HepG2 (cell line): Measurements from ENCODE around the gene CNPY4. TPM values are rescaled to one million over a fixed set of nuclear protein-coding genes. Genes with fewer than 3 reads are reported as not detected.
A peak's percentile ranks its signal among the peaks of the same experiment; 100 is the strongest.

Experiments
- ATF1 ChIP-seq: IDR thresholded peaks from 2 replicates; pipeline ENCODE4 v1.6.1; 2016; ENCODE audit warnings: mild to moderate bottlenecking, control low read depth
- BORCS8-MEF2B ChIP-seq: sonication (generic); formaldehyde crosslinking; IDR thresholded peaks from 2 replicates; pipeline ENCODE4 v1.8.0; 2022; ENCODE audit warnings: mild to moderate bottlenecking, missing genetic modification reagents
- FOSL1 ChIP-seq: sonication (generic); formaldehyde crosslinking; IDR thresholded peaks from 2 replicates; pipeline ENCODE4 v1.9.0; 2021; ENCODE audit warnings: missing genetic modification reagents, borderline replicate concordance
- GTF2F1 ChIP-seq: fragments of 150-350 bp; IDR thresholded peaks from 2 replicates; pipeline ENCODE4 v1.6.1; 2014; ENCODE audit warnings: low read length
- JUNB ChIP-seq: sonication (generic); formaldehyde crosslinking; IDR thresholded peaks from 2 replicates; pipeline ENCODE4 v1.8.0; 2022; ENCODE audit warnings: missing genetic modification reagents, mild to moderate bottlenecking, borderline replicate concordance
- KDM1A ChIP-seq: IDR thresholded peaks from 2 replicates; pipeline ENCODE4 v1.6.1; 2016; ENCODE audit warnings: missing compliant biosample characterization
- NR2C2 ChIP-seq: sonication (generic); formaldehyde crosslinking; IDR thresholded peaks from 2 replicates; pipeline ENCODE4 v1.4.0; 2020; ENCODE audit warnings: missing genetic modification reagents, mild to moderate bottlenecking, moderate library complexity, borderline replicate concordance
- PHF8 ChIP-seq: sonication (generic); formaldehyde crosslinking; IDR thresholded peaks from 2 replicates; pipeline ENCODE4 v1.5.0; 2020; ENCODE audit warnings: missing genetic modification reagents
- RFX5 ChIP-seq: IDR thresholded peaks from 2 replicates; pipeline ENCODE4 v1.6.1; 2011; ENCODE audit warnings: low read depth, low read length, improper control_type of control experiment
- TBP ChIP-seq: sonication (generic); formaldehyde crosslinking; IDR thresholded peaks from 2 replicates; pipeline ENCODE4 v1.5.0; 2020; ENCODE audit warnings: missing genetic modification reagents
- ZBTB40 ChIP-seq, 2 experiments: fragments of 450-650 bp in 1 of 2; sonication (generic) in 1 of 2; formaldehyde crosslinking in 1 of 2; IDR thresholded peaks; 2 replicates each; pipeline versions ENCODE4 v1.6.1 to v1.8.0; 2016 to 2022; ENCODE audit warnings: antibody characterized with exemption in 1 of 2, mild to moderate bottlenecking in 1 of 2, missing genetic modification reagents in 1 of 2
- ZNF263 ChIP-seq: sonication (generic); formaldehyde crosslinking; IDR thresholded peaks from 2 replicates; pipeline ENCODE4 v1.4.0; 2020; ENCODE audit warnings: missing genetic modification reagents
- ZNF333 ChIP-seq: sonication (generic); formaldehyde crosslinking; IDR thresholded peaks from 2 replicates; pipeline ENCODE4 v1.4.0; 2020; ENCODE audit warnings: mild to moderate bottlenecking, missing genetic modification reagents, borderline replicate concordance
- ZNF432 ChIP-seq: sonication (generic); formaldehyde crosslinking; IDR thresholded peaks from 2 replicates; pipeline ENCODE4 v1.5.0; 2020; ENCODE audit warnings: missing genetic modification reagents, mild to moderate bottlenecking, borderline replicate concordance
- ZNF468 ChIP-seq: sonication (generic); formaldehyde crosslinking; IDR thresholded peaks from 2 replicates; pipeline ENCODE4 v1.8.0; 2022; ENCODE audit warnings: mild to moderate bottlenecking, moderate library complexity, missing genetic modification reagents
- ZNF512B ChIP-seq: sonication (generic); formaldehyde crosslinking; IDR thresholded peaks from 2 replicates; pipeline ENCODE4 v1.5.1; 2020; ENCODE audit warnings: missing genetic modification reagents, mild to moderate bottlenecking, borderline replicate concordance
- ZNF530 ChIP-seq: sonication (generic); formaldehyde crosslinking; IDR thresholded peaks from 2 replicates; pipeline ENCODE4 v1.5.0; 2020; ENCODE audit warnings: low read depth, mild to moderate bottlenecking, missing genetic modification reagents
- ZNF567 ChIP-seq: sonication (generic); formaldehyde crosslinking; IDR thresholded peaks from 2 replicates; pipeline ENCODE4 v1.8.1; 2023; ENCODE audit warnings: mild to moderate bottlenecking, missing genetic modification reagents, borderline replicate concordance
- ZNF761 ChIP-seq: sonication (generic); formaldehyde crosslinking; conservative IDR thresholded peaks from 2 replicates; pipeline ENCODE4 v1.4.0; 2020; ENCODE audit warnings: mild to moderate bottlenecking, missing genetic modification reagents
- polyA plus RNA-seq, 8 experiments: library from polyadenylated mRNA; depleted of rRNA in 3 of 8; stranded (reverse) in 7 of 8; unstranded in 1 of 8; fragments of >200 nt; fragmentation: Illumina TruSeq in 4 of 8; extraction: Trizol in 4 of 8; gene quantifications; 2 replicates each; pipeline versions ENCODE4 v1.2.1 to v1.2.3, GENCODE V29; 2011 to 2016; ENCODE audit warnings: low read depth in 4 of 8, missing spikeins in 1 of 8, mixed read lengths in 1 of 8; ENCODE audit not compliant: insufficient read depth in 1 of 8
- total RNA-seq, 5 experiments: library from RNA; depleted of rRNA; stranded (reverse); fragments of >200 nt; fragmentation: Illumina TruSeq; extraction: Trizol; gene quantifications; 2 replicates each; pipeline ENCODE4 v1.2.3, GENCODE V29; 2016; ENCODE audit warnings: low read depth in 1 of 5

The CNPY4 gene
- total and polyA plus RNA-seq, 2 of the 13 experiments (the other 11 are each of a cell fraction or from before 2014, with no cell fraction given), result 6.2 to 12.7 TPM

- TF ChIP-seq JUNB (CRISPR knock-in tag) (peak; percentile 30; the same call in 1 of the 2 replicates), TBP (no peak), FOSL1 (CRISPR knock-in tag) (no peak), BORCS8-MEF2B (CRISPR knock-in tag) (peak; percentile 83), ZNF468 (CRISPR knock-in tag) (no peak), PHF8 (CRISPR knock-in tag) (peak; percentile 92), ATF1 (0 out of 2 replicates have a peak, but pooled peaks have one; percentile 49), RFX5 (peak; percentile 75; the same call in 1 of the 2 replicates), ZNF761 (CRISPR knock-in tag) (no peak), ZNF263 (CRISPR knock-in tag) (peak; percentile 20), ZNF432 (CRISPR knock-in tag) (no peak), ZBTB40 (IDR thresholded peaks at IDR 0.05) (peak; percentile 87), ZBTB40 (CRISPR knock-in tag; IDR thresholded peaks at IDR 0.05) (peak; percentile 81), NR2C2 (CRISPR knock-in tag) (peak; percentile 99), GTF2F1 (no peak), ZNF530 (CRISPR knock-in tag) (no peak), ZNF567 (CRISPR knock-in tag) (no peak; the same call in 1 of the 2 replicates), KDM1A (0 out of 2 replicates have a peak, but pooled peaks have one; percentile 8), ZNF333 (peak; percentile 89; the same call in 1 of the 2 replicates), ZNF512B (CRISPR knock-in tag) (no peak)
Observed at GRCh38 chr7:100081535-100082102, 37.8 kb upstream of the CNPY4 start, which contains the start of gene ZNF3 (continued).
